Measurements from ENCODE around the gene SLF2.

DNA sequence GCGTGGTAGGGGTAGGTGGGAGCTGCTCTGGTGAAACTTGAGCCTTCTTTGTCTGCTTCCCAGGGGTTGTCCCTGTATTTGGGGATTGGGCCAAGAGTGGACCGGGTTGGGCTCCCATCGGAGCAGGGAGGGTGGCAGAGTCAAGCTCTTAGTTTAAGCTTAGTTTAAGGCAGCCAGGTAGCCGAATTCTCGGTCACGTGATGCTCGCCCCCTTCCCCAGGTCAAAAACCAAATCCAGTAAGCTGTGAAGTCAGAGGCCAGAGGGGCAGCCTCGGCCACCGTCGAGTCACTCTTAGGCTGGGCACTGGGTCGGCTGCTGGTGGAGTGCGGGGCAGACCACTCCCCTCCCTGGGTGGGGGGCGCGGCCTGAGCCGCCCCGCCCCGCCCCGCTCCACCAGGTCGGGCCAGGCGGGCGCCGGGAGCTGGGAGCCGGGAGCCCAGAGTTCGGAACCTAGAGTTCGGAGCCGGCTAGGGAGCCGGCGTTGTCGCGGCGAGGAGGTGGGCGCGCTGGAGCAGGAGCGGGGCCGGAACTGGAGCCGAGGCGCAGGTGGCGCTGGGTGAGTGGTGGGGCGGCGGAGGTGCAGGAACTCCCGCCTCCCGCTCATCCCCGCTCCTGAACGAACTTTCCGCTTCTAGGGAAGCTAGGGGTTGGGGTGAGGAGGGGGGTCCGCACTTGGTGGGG is 84.1 kb downstream of the SLF2 start:
- no peak for TF ChIP-seq EZH2phosphoT487 (IDR thresholded peaks at IDR 0.05; ENCODE audit: borderline replicate concordance, low read depth, low read length)
- TF ChIP-seq, protein P1, sequence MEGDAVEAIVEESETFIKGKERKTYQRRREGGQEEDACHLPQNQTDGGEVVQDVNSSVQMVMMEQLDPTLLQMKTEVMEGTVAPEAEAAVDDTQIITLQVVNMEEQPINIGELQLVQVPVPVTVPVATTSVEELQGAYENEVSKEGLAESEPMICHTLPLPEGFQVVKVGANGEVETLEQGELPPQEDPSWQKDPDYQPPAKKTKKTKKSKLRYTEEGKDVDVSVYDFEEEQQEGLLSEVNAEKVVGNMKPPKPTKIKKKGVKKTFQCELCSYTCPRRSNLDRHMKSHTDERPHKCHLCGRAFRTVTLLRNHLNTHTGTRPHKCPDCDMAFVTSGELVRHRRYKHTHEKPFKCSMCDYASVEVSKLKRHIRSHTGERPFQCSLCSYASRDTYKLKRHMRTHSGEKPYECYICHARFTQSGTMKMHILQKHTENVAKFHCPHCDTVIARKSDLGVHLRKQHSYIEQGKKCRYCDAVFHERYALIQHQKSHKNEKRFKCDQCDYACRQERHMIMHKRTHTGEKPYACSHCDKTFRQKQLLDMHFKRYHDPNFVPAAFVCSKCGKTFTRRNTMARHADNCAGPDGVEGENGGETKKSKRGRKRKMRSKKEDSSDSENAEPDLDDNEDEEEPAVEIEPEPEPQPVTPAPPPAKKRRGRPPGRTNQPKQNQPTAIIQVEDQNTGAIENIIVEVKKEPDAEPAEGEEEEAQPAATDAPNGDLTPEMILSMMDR (conservative IDR thresholded peaks at IDR 0.05; ENCODE audit: low read length) = no peak
